ENCODE results near the gene SLC1A3.
"Not testable (repeated sequence)": the region's sequence is repeated elsewhere in the genome, so short reads cannot be mapped to it uniquely, and the experiment has no call there.

Gene SLC1A3

GRCh38 chr5:36631620-36632362, 25.4 kb downstream of the SLC1A3 start:
- no peak for DNase-seq

GRCh38 chr5:36632363-36632664, 25.9 kb downstream of the SLC1A3 start:
- DNase-seq: no peak

DNA sequence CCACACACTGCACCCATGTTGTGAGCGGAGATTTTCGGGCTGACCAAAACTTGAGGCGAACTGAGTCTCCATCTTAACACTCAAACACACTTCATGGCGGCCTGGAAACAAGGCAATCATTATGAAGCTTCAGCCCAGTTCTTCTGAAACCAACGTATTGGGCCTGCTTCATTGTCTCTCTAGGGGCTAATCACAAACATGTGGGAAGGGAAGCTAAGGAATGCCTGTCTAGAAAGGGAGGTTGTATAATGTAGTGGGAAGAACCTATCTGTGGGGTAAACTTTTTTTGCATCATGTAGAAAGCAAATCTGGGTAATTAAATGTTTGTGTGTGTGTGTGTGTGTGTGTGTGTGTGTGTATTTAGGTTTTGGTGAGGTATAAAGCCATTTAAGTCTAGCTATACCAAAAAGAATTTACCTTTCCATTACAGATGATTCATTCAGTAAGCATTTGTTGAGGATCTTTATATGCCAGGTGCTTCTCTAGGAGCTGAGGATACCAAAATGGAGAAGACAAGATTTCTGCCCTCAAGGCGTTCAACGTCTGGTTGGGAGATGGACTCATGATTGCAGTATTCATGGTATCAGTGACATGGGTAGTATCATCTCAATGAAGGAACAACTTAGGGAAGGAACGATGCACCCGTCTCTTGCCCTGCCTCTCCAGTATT, 29.4 kb downstream of the SLC1A3 start:
- DNase-seq: no peak

DNA sequence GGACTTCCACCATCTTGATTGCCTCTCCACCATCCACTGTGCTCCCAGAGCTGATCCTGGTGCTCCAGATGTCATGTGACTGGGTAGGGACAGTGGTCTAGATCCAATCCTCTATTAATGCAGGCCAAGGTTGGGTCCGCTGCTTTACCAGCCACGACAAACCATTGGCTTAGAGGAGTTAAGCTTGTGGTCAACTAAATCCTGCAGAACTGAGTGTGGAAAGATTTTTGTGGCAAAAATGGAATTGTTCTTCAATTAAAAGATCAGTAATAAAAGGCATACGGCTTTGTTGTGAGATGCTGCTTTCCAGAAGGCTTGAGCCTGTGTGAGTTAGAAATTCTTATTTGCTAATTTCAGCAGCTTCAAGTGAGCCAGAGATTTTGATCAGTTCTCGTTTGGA, 30.7 kb downstream of the SLC1A3 start:
- no peak for DNase-seq

GRCh38 chr5:36637516-36637915, 31.1 kb downstream of the SLC1A3 start:
- no peak for DNase-seq

DNA sequence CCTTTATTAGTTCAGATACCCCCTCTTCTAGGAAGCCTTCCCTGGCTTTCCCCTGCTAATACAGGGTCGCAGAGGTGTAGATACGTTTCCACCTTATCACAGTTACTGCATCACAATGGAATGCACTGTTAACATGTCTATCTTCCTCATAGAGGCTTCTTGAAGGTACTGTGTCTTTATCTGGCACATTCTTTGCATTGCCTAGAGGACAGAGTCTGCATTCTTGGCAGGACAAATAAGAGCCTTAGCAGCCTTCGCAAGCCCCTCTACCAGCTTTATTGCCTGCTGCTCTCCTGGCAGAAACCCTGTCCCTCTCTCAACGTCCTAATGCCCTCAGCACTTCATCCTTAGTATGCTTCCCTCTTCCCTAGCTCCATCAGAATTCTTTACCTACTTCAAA, 31.6 kb downstream of the SLC1A3 start:
- no peak for DNase-seq

- DNase-seq: no peak
Measured at GRCh38 chr5:36640949-36641348, 34.5 kb downstream of the SLC1A3 start.

DNA sequence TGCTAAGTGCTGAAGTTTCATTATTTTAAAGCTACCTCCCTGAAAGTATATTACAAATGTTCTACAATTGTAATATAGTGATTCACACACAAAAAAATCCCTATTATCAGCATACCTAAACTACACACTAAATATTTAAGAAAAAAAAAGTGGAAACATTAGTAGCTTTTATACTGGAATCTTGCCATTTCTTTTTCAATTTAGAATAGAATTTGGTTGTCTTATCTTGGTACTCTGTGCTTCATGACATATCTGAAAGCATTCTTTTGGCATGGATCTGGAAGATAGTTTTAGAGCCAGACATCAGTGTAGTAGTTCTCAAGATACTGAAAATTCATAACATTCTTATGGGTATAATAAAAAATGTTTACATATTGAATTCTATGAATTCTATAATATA, 35.0 kb downstream of the SLC1A3 start:
- DNase-seq: no peak

DNA sequence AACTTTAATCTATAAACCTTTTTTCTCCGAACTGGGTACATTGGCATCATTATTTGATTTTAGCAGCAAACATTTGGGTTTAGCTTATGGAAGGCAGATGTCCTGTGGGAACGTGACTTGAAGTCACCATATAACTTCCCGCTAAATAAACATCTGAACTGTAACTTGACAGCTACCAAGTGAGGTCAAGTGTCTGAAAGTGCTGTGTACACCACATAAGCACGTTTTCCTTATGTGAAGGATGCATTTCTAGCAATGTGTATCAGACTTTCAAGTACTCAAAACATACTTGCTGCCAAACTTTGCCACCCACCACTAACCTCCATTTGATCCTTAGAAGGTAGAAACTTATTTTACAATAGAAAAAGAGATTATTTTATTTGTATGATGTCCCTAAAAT, 35.7 kb downstream of the SLC1A3 start:
- DNase-seq: no peak

- DNase-seq: no peak
Measured at GRCh38 chr5:36643162-36643561, 36.8 kb downstream of the SLC1A3 start.

- not testable (repeated sequence) for DNase-seq
Measured at GRCh38 chr5:36643841-36644240, 37.4 kb downstream of the SLC1A3 start.

- no peak for DNase-seq
Measured at GRCh38 chr5:36644727-36645126, 38.3 kb downstream of the SLC1A3 start.

DNA sequence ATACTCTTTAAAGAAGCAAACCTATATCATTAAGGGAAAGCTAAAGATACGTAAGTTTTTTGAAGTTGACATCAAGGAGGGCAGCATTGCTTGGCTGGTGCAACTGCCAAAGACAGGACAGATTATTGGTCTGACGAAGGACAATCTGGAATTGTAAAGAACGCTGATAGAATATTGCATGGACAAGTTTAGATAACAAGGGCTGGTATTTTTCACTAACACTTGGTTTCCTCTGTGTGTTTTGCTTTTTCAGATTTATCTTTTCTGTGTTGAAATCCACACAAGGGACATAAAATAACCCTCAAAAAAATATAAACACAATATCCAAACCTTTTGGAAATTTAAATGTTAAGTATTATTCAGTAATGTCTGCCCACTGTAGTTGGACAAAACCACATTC, 39.7 kb downstream of the SLC1A3 start:
- DNase-seq: no peak

- DNase-seq: no peak
Measured at GRCh38 chr5:36646507-36647023, 40.2 kb downstream of the SLC1A3 start.

DNA sequence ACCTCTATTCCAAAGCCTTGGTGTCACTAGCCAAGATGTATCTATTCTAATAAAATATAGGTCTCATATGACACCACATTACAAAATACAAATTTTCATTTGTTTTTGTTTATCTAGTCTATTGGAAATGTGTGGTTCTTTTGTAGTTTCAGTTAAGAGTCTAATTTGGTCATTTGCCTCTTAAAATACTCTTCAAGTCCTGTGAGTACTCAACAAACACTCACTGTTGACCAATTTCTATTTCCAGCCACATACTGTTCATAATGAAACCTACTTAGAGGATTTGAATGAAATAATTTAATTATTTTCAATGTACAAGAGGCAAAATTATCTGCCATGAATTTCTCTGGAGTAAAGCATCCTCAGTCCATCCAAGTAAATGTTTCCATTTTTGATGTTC, 40.6 kb downstream of the SLC1A3 start:
- no peak for DNase-seq

- no peak for DNase-seq
Measured at GRCh38 chr5:36648426-36648825, 42.0 kb downstream of the SLC1A3 start.

DNA sequence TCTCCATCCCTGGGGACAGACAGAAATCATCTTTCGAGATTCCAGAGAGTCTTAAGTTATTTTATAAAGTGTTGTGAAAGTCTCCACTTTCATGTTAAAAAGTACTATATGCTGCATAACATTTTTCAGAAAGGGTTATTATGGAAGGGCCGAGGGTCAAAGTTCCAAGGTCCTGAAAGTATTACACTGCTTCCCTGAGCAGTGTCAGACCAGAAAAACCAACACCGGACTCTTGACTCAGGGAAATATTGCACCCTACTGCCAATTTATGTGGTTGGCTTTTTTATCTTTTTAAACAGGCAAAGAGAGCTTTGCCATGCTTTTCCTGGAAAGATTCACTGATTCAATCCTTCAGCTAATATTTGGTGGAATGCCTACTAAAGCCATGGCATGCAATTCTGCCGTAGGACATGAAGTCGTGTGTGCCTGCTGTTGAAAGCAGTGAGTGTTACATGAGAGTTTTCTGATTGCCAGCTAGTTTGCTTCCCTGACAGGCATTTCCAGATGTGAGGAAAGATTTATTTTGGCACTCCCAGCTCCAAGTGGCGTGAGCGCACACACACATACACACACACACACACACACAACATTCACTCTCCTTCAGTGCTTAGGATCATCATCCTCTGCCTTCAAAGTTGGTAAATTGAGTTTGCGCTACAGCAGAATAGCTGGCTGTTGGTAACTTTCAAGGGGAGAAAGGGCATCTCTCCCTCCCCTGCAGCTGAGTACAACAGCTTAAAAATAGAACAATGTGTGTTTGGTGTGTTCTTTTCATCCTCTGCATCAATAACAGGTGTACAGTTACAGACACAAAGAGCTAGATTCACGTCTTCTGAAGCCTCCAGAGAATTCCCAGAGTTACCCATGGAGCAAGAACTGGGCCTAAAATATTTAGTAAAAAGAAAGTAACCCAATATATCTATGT, 45.6 kb downstream of the SLC1A3 start:
- no peak for DNase-seq

DNA sequence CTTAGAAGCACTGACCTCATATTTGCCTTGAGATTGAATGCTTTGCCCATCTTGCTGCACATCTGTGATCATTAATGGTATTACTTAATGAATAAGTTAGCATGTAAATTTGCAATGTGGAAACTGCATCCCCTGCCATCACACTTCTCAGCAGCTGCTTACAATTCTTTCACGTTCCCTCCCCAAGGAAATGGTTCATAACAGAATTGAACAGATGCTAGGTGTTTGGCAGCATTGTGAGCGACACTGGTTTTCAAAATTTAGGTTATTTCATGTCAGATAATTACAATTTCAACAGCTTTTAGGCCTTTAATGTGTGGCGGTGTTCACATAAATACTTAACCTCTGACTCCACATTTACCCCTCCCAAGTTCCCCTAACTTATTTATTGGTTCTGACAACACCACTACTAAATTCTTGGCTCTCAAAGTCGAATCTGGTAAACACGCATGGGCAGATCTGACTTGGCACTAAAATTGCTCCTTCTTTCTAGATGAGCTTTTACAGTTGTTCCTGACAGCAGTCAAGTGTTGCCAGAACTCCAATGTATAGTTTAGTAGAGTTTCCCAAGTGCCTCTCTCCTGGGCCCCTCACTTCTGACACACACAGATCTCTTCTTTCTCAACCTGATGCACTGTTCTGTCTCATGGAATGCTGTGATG, 46.8 kb downstream of the SLC1A3 start:
- no peak for DNase-seq

GRCh38 chr5:36654564-36654963, 48.2 kb downstream of the SLC1A3 start:
- DNase-seq: no peak

DNA sequence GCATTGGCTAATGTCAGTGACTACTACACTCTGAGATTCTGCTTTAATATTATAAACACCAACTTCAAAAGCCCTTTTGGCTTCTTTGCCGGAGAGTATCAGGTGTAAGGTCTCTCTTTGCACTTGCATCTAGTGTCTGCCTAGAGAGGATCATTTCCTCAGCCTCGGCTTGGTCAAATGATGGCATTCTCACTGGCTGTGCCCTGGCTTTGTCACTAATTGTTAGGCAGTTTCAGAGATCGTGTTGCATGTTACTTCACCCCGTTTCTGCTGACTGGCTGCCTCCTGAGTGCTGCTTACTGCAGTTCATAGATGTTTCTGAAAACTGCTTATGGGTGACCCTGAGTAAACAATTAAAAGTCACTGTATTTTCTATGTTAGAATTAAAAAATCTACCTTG, 48.8 kb downstream of the SLC1A3 start:
- DNase-seq: peak; percentile 58

GRCh38 chr5:36656556-36656955, 50.1 kb downstream of the SLC1A3 start:
- peak; percentile 28 for DNase-seq

DNA sequence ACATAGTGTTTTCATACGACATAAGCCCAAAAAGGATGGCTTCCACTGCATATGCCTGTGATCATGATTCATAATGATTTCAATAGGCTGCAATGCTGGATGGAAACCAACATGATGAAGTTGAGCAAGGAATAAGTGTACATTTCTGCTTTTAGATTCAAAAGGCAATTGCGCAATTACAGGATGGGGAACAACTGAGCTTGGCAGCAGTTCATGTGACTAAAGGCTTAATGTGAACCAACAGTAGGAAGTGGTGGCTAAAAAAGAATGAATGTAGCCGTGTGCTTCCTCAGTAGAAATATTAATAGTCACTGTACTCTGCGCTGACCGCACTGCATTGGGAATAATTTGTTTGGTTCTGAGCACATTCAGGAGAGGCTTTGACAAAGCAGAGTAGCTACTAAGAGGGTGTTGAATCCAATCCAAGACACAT, 51.2 kb downstream of the SLC1A3 start:
- DNase-seq: peak; percentile 99
